Stimulated activated CD8-positive, alpha-beta memory T cell treated with anti-CD3 and anti-CD28 coated beads, Interleukin-12 subunit alpha, Interleukin-12 subunit beta, amount 100 ng/mL, for 1 hour (primary cell): ENCODE measurements around the gene ZNF3.

Source experiments
- DNase-seq: peaks from one replicate; pipeline ENCODE4 v3.0.0-alpha.2; 2020; ENCODE audit warnings: low read depth

ZNF3 gene

GRCh38 chr7:100053215-100053614 lies 28.3 kb downstream of the ZNF3 start:
- no peak for DNase-seq

- no peak for DNase-seq
Observed at GRCh38 chr7:100051611-100052010, 29.9 kb downstream of the ZNF3 start.

- peak; percentile 75 for DNase-seq
Observed at GRCh38 chr7:100049441-100050291, 31.9 kb downstream of the ZNF3 start, which contains the start of gene ZSCAN21. Gene ZSCAN21 (plus strand): TSS chr7:100049774. CDS start chr7:100057007, 7,233 bp downstream.

- DNase-seq: no peak
Observed at GRCh38 chr7:100048680-100049079, 32.8 kb downstream of the ZNF3 start.

GRCh38 chr7:100044718-100045117 lies 36.8 kb downstream of the ZNF3 start:
- no peak for DNase-seq

GRCh38 chr7:100040575-100040974 lies 40.9 kb downstream of the ZNF3 start:
- no peak for DNase-seq

- DNase-seq: no peak
Observed at GRCh38 chr7:100038326-100038725, 43.2 kb downstream of the ZNF3 start.

GRCh38 chr7:100035876-100036275 lies 45.6 kb downstream of the ZNF3 start:
- no peak for DNase-seq

DNA sequence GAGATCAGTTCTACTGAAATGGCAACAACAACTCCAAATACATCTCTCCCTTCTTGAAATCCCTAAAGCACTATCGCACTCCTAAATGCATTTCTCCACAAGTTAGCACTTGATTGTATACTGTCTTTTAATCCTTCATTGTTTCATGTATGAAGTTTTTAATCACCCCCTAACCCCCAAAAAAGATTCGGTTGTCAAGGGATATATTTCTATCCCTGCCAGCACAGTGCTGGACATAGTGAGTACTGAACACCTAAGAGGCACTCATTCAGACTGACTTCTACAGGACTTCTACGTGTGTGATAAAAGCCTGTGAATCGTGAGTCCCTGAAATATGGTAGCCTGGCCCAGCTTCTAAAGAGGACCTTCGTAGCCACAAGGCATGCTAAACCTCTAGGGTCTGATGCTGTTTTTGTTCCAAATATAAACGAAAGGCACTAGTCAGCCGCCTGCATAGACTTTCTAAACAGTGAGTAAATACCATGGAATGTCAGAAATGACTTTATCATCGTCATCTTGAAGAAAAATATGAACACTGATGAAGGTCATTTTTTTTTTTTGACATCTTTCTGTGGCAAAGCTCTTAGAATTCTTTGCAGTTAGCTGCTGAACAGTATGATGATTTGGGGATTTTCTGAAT lies 46.5 kb downstream of the ZNF3 start:
- DNase-seq: no peak

- no peak for DNase-seq
Observed at GRCh38 chr7:100033526-100033925, 48.0 kb downstream of the ZNF3 start.

GRCh38 chr7:100029596-100029995 lies 51.9 kb downstream of the ZNF3 start:
- DNase-seq: no peak

- no peak for DNase-seq
Observed at GRCh38 chr7:100027197-100027596, 54.3 kb downstream of the ZNF3 start.

- no peak for DNase-seq
Observed at GRCh38 chr7:100024020-100024619, 57.4 kb downstream of the ZNF3 start.

DNA sequence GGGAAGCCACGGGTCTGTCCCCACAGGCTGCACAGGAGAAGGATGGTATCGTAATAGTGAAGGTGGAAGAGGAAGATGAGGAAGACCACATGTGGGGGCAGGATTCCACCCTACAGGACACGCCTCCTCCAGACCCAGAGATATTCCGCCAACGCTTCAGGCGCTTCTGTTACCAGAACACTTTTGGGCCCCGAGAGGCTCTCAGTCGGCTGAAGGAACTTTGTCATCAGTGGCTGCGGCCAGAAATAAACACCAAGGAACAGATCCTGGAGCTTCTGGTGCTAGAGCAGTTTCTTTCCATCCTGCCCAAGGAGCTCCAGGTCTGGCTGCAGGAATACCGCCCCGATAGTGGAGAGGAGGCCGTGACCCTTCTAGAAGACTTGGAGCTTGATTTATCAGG lies 58.0 kb downstream of the ZNF3 start:
- DNase-seq: no peak

DNA sequence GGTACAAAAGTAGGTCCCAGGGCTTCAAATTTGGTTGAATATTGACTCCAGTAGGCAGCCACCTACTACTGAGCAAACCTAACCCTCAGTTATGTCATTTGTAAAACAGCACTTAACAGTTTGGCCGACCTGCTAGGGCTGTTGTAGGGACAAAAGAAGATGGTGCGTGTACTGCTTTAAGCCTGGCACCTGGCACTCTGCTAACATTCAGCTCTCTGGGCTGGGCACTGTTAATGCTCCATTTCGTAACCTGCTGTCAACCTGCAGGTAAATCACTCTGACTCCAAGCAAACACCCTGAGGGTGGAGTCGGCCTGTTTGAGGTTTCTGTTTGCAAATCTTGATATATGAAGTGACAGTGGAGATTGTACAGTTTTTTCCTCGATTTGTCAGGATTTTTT lies 58.9 kb downstream of the ZNF3 start:
- DNase-seq: no peak

DNA sequence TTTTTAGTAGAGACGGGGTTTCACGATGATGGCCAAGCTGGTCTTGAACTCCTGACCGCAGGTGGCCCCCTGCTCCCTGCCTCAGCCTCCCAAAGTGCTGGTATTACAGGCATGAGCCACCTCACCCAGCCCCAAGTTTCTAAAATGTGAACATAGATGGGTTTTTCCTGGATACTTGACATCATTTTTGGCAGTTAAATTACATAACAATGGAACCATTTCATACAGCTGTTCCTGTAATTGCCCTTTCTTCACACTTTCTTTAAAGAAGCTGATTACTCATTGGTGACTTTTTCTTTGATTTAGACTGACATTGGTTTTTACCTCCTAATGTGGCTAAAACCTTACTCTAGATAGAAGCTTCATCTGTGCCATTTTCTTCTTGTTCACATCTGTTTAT lies 60.2 kb downstream of the ZNF3 start:
- DNase-seq: no peak
